ENCODE results near the gene PLCG2.

The PLCG2 gene

GRCh38 chr16:81926036-81926435 lies 146.9 kb downstream of the PLCG2 start:
- H3K79me2 ChIP-seq (ENCODE audit: low read length), result no peaks in the 10 kb centered on the region
- H3K9me3 ChIP-seq (ENCODE audit: insufficient read depth, low read length), result no peaks in the 10 kb centered on the region
- no peak overlapping the region for H3K9ac ChIP-seq (ENCODE audit: low read length)
- H3K4me3 ChIP-seq (ENCODE audit: low read length), result no peak overlapping the region
- H2AFZ ChIP-seq (ENCODE audit: low read depth, low read length), result no peak overlapping the region
- H3K27me3 ChIP-seq (ENCODE audit: low read depth, low read length), result no peaks in the 10 kb centered on the region
- H4K20me1 ChIP-seq (ENCODE audit: insufficient read depth, low read length), result no peaks in the 10 kb centered on the region
- H3K4me1 ChIP-seq (ENCODE audit: low read length), result no peaks in the 10 kb centered on the region
- no peak overlapping the region for H3K4me2 ChIP-seq (ENCODE audit: low read length)
- H3K36me3 ChIP-seq (replicated peaks; ENCODE audit: low read depth, low read length), result peaks cover 79% of the 10 kb centered on the region
- H3K27ac ChIP-seq (ENCODE audit: low read length), result no peak overlapping the region
- no peak for TF ChIP-seq EZH2phosphoT487 (IDR thresholded peaks at IDR 0.05; ENCODE audit: low read depth)
- no peak for TF ChIP-seq CTCF (IDR thresholded peaks at IDR 0.05; ENCODE audit: low read depth, low read length)

GRCh38 chr16:81927561-81928185 lies 148.6 kb downstream of the PLCG2 start:
- peaks cover 80% of the 10 kb centered on the region for H3K36me3 ChIP-seq (replicated peaks; ENCODE audit: low read depth, low read length)
- H3K79me2 ChIP-seq (ENCODE audit: low read length), result no peaks in the 10 kb centered on the region
- no peak overlapping the region for H3K4me3 ChIP-seq (ENCODE audit: low read length)
- H2AFZ ChIP-seq (ENCODE audit: low read depth, low read length), result no peak overlapping the region
- no peaks in the 10 kb centered on the region for H3K9me3 ChIP-seq (ENCODE audit: insufficient read depth, low read length)
- no peaks in the 10 kb centered on the region for H4K20me1 ChIP-seq (ENCODE audit: insufficient read depth, low read length)
- H3K9ac ChIP-seq (ENCODE audit: low read length), result no peak overlapping the region
- no peaks in the 10 kb centered on the region for H3K27me3 ChIP-seq (ENCODE audit: low read depth, low read length)
- no peak overlapping the region for H3K27ac ChIP-seq (ENCODE audit: low read length)
- no peaks in the 10 kb centered on the region for H3K4me1 ChIP-seq (ENCODE audit: low read length)
- TF ChIP-seq EZH2phosphoT487 (IDR thresholded peaks at IDR 0.05; ENCODE audit: low read depth), result no peak
- no peak for TF ChIP-seq CTCF (IDR thresholded peaks at IDR 0.05; ENCODE audit: low read depth, low read length)
- H3K4me2 ChIP-seq (ENCODE audit: low read length), result no peak overlapping the region

GRCh38 chr16:81928271-81928918 lies 149.3 kb downstream of the PLCG2 start:
- no peaks in the 10 kb centered on the region for H3K79me2 ChIP-seq (ENCODE audit: low read length)
- no peak overlapping the region for H2AFZ ChIP-seq (ENCODE audit: low read depth, low read length)
- no peaks in the 10 kb centered on the region for H3K9me3 ChIP-seq (ENCODE audit: insufficient read depth, low read length)
- H4K20me1 ChIP-seq (ENCODE audit: insufficient read depth, low read length), result no peaks in the 10 kb centered on the region
- H3K36me3 ChIP-seq (replicated peaks; ENCODE audit: low read depth, low read length), result peaks cover 79% of the 10 kb centered on the region
- H3K27me3 ChIP-seq (ENCODE audit: low read depth, low read length), result no peaks in the 10 kb centered on the region
- H3K27ac ChIP-seq (ENCODE audit: low read length), result no peak overlapping the region
- H3K4me3 ChIP-seq (ENCODE audit: low read length), result no peak overlapping the region
- no peak for TF ChIP-seq EZH2phosphoT487 (IDR thresholded peaks at IDR 0.05; ENCODE audit: low read depth)
- no peak for TF ChIP-seq CTCF (IDR thresholded peaks at IDR 0.05; ENCODE audit: low read depth, low read length)
- no peak overlapping the region for H3K4me2 ChIP-seq (ENCODE audit: low read length)
- no peaks in the 10 kb centered on the region for H3K4me1 ChIP-seq (ENCODE audit: low read length)
- no peak overlapping the region for H3K9ac ChIP-seq (ENCODE audit: low read length)

GRCh38 chr16:81928975-81929374 lies 149.9 kb downstream of the PLCG2 start:
- Histone ChIP-seq H3K36me3 (replicated peaks; ENCODE audit: low read depth, low read length) (peaks cover 79% of the 10 kb centered on the region), H2AFZ (ENCODE audit: low read depth, low read length) (no peak overlapping the region), H3K9me3 (ENCODE audit: insufficient read depth, low read length) (no peaks in the 10 kb centered on the region), H3K27ac (ENCODE audit: low read length) (no peak overlapping the region), H3K79me2 (ENCODE audit: low read length) (no peaks in the 10 kb centered on the region), H4K20me1 (ENCODE audit: insufficient read depth, low read length) (no peaks in the 10 kb centered on the region), H3K27me3 (ENCODE audit: low read depth, low read length) (no peaks in the 10 kb centered on the region), H3K4me1 (ENCODE audit: low read length) (no peaks in the 10 kb centered on the region), H3K4me2 (ENCODE audit: low read length) (no peak overlapping the region), H3K4me3 (ENCODE audit: low read length) (no peak overlapping the region), H3K9ac (ENCODE audit: low read length) (no peak overlapping the region)
- TF ChIP-seq CTCF (IDR thresholded peaks at IDR 0.05; ENCODE audit: low read depth, low read length) (no peak), EZH2phosphoT487 (IDR thresholded peaks at IDR 0.05; ENCODE audit: low read depth) (no peak)

Measured in OCI-LY3 (cell line).